OCI-M2 (cell line): ENCODE data around the gene PTBP3.

Source experiments
- DNase-seq: peaks from one replicate; lab custom pipeline; 2025; ENCODE audit not compliant: unreplicated experiment; lab: John Stamatoyannopoulos, UW

Gene PTBP3

GRCh38 chr9:112174222-112174964 is 159.0 kb downstream of the PTBP3 start:
- DNase-seq: no peak

- no peak for DNase-seq
Measured at GRCh38 chr9:112173489-112174221, 159.8 kb downstream of the PTBP3 start.

- no peak for DNase-seq
Measured at GRCh38 chr9:112170968-112171367, 162.5 kb downstream of the PTBP3 start.

GRCh38 chr9:112170235-112170634 is 163.2 kb downstream of the PTBP3 start:
- no peak for DNase-seq

DNA sequence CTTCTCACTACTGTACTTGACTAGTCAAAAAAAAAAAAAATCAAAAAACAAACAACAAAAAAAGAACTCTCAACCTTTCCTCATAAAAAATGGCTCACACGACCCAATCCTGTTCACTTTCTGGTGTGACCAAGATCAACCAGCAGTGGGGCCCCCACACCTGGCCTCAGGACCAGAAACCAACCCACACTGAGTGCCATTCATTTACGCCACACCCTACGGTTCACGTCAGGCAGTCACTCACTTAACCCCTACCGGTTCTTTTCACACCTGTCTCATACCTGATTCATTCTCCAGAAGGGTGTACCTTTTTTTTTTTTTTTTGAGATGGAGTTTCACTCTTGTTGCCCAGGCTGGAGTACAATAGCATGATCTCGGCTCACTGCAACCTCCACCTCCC is 164.1 kb downstream of the PTBP3 start:
- no peak for DNase-seq

DNA sequence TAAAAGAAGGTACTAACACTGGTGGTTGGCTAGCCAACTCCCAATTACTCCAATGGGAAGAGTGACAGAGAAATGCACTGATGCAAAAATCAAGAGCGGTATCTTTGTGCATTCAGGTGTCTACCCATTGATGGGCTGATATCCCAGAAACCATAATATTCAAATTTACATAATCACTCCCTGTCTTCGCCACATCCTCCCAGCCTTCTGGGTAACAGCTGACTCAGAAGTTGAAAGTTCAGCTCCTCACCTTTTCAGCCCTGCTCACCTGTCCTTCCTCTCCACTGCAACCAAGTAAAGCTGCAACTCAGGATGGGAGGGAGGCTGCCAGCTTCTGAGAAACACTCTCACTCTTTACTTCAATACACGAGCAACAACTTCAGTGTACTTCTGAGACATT is 165.2 kb downstream of the PTBP3 start:
- DNase-seq: no peak
